ENCODE measurements around the gene HDAC4.

HDAC4 gene

GRCh38 chr2:239145106-239145505 is 255.7 kb downstream of the HDAC4 start:
- TF ChIP-seq CTCF (IDR thresholded peaks at IDR 0.05; ENCODE audit: borderline replicate concordance, control extremely low read depth, extremely low read depth, insufficient read depth, missing control alignments): no peak
- no peak for DNase-seq (ENCODE audit: low spot score)
- in situ Hi-C loops (cut with MboI; ENCODE audit: low sequenced_read_pairs, unreplicated experiment): no loop called here

- in situ Hi-C loops (cut with MboI; ENCODE audit: low sequenced_read_pairs, unreplicated experiment): no loop called here
- no peak for DNase-seq (ENCODE audit: low spot score)
- TF ChIP-seq CTCF (IDR thresholded peaks at IDR 0.05; ENCODE audit: borderline replicate concordance, control extremely low read depth, extremely low read depth, insufficient read depth, missing control alignments): no peak
These were observed 256.2 kb downstream of the HDAC4 start for GRCh38 chr2:239144713-239144999.

DNA sequence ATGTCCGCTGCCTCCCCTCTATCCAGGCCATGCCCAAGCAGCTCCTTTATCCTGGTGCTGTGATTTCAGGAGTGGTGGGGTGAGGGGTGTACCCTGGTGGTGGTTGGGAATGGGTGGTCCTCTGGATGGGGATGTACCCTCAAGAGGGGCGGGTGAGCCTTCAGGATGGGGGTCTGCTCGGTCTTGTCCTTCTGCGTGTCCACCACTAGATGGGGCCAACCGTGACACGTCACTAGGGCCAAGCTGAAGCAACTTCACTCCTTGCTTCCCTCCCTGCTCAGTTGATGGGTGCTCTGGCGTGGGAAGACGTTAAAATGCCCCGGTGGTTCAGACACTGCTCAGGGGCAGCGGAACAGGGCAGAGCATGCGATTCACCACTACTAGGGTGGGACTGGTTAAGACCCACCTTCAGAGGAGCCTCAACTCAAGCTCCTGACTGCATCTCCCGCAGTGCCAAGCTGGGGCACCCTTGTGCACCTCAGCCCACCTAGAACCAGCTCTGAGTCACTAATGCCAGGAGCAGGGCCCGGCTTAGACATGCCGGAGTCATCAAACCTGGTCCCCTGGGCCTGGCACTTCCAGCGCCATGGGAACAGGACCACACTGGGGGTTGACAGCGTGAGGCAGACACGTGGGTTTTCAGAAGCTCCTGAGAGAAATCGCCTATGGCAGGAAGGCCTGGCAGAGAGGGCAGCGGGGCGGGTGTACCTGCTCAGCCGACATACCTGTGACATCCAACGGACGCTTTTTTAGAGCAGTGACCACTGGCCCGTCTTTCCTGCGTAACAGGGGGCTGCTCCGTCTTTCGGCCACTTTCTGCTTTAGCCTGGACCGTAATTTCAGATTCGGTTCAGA is 256.7 kb downstream of the HDAC4 start:
- in situ Hi-C loops (cut with MboI; ENCODE audit: low sequenced_read_pairs, unreplicated experiment): no loop called here
- TF ChIP-seq CTCF (IDR thresholded peaks at IDR 0.05; ENCODE audit: borderline replicate concordance, control extremely low read depth, extremely low read depth, insufficient read depth, missing control alignments): peak; percentile 35
- peak; percentile 73 for DNase-seq (ENCODE audit: low spot score)

GRCh38 chr2:239142806-239143205 is 258.0 kb downstream of the HDAC4 start:
- no peak for TF ChIP-seq CTCF (IDR thresholded peaks at IDR 0.05; ENCODE audit: borderline replicate concordance, control extremely low read depth, extremely low read depth, insufficient read depth, missing control alignments)
- DNase-seq (ENCODE audit: low spot score): no peak
- in situ Hi-C loops (cut with MboI; ENCODE audit: low sequenced_read_pairs, unreplicated experiment): no loop called here

- in situ Hi-C loops (cut with MboI; ENCODE audit: low sequenced_read_pairs, unreplicated experiment): no loop called here
- no peak for TF ChIP-seq CTCF (IDR thresholded peaks at IDR 0.05; ENCODE audit: borderline replicate concordance, control extremely low read depth, extremely low read depth, insufficient read depth, missing control alignments)
- no peak for DNase-seq (ENCODE audit: low spot score)
These were observed 258.5 kb downstream of the HDAC4 start for GRCh38 chr2:239142296-239142695.

DNA sequence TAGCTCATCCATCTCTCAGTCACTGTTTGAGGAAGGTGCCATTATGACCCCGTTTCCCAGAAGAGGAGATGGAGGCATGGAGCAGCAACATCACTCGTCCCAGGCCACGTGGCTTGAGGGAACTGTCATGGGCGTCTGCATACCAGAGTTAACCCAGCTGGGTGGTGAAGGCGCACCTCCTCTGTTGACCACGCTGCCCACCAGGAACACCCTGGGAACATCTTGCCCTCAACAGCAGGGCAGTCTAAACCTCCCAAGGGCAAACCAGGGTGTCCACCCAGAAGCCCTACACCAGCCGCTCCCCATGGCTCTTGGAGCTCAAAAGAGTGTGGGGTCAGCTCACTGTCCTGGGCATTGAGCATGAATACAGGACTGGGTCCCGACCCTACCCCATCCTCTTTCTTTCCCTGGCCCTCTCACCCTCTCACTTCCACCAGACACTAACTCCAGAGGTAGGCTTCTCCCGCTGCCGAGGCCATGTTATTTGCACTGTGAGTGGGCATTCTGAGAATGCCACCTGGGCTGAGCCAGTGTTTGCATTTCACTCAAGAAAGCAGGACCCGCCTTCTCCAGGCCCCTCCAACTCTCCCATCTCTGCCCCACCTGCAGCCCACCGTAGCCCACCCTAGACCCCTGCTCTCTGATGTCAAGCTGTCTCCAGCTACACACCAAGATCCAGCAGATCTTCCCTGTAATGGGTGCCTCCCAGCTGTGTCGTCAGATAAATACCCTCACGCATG is 259.6 kb downstream of the HDAC4 start:
- TF ChIP-seq CTCF (IDR thresholded peaks at IDR 0.05; ENCODE audit: borderline replicate concordance, control extremely low read depth, extremely low read depth, insufficient read depth, missing control alignments): no peak
- no peak for DNase-seq (ENCODE audit: low spot score)
- in situ Hi-C loops (cut with MboI; ENCODE audit: low sequenced_read_pairs, unreplicated experiment): no loop called here

Measured in GM13976 (cell line).